Measurements from ENCODE around the gene MEGF11. TPM values are rescaled to one million over a fixed set of nuclear protein-coding genes. Genes with fewer than 3 reads are reported as not detected.

MEGF11 gene
- total RNA-seq, 5 donors from 2014 or later (not counting 1 experiment from before 2014, with no cell fraction given), result 0.20 TPM; not detected in 4

- Histone ChIP-seq H3K4me3 (ENCODE audit: control insufficient read depth in 1 of 2, extremely low read depth in 1 of 2, low read length in 1 of 2) (no peak overlapping the region), H3K27ac (ENCODE audit: low read length) (no peak overlapping the region), H3K27me3 (replicated peaks in 1 of 2; ENCODE audit: control insufficient read depth in 2 of 2, extremely low read depth in 1 of 2, insufficient read depth in 2 of 2, low read length in 1 of 2) (peaks cover 0 to 51% of the 10 kb centered on the region in 2 experiments), H3K36me3 (ENCODE audit: control insufficient read depth in 2 of 2, extremely low read depth in 1 of 2, insufficient read depth in 1 of 2, low read length in 1 of 2) (no peaks in the 10 kb centered on the region), H3K4me1 (ENCODE audit: control insufficient read depth in 1 of 2, extremely low read depth in 1 of 2, insufficient read depth in 2 of 2, low read length in 2 of 2) (no peaks in the 10 kb centered on the region), H3K9me3 (no peaks in the 10 kb centered on the region)
- H3K4me1 Mint-ChIP-seq, result no peaks in the 10 kb centered on the region
- POLR2A ChIA-PET, result interaction anchor here in 1 of 2 donors (0.6 kb wide), 1 partner anchor 188 kb away, joined by 3 read pairs; no protein-coding TSS in a partner anchor
- H3K27ac Mint-ChIP-seq, result no peak overlapping the region
- H3K36me3 Mint-ChIP-seq, result no peaks in the 10 kb centered on the region
- no peak for ATAC-seq (replicated peaks in 1 of 4)
- 64% methylated on average over 5 of the region's 10 CpGs for WGBS (ENCODE audit: insufficient coverage)
- CTCF ChIA-PET, result no interaction called here
- peaks cover 24 to 54% of the 10 kb centered on the region in 2 donors for H3K27me3 Mint-ChIP-seq
- no peak for DNase-seq
- no peaks in the 10 kb centered on the region for H3K9me3 Mint-ChIP-seq
- no peak overlapping the region for H3K4me3 Mint-ChIP-seq
Observed at GRCh38 chr15:65991721-65992483, 261.6 kb downstream of the MEGF11 start.

DNA sequence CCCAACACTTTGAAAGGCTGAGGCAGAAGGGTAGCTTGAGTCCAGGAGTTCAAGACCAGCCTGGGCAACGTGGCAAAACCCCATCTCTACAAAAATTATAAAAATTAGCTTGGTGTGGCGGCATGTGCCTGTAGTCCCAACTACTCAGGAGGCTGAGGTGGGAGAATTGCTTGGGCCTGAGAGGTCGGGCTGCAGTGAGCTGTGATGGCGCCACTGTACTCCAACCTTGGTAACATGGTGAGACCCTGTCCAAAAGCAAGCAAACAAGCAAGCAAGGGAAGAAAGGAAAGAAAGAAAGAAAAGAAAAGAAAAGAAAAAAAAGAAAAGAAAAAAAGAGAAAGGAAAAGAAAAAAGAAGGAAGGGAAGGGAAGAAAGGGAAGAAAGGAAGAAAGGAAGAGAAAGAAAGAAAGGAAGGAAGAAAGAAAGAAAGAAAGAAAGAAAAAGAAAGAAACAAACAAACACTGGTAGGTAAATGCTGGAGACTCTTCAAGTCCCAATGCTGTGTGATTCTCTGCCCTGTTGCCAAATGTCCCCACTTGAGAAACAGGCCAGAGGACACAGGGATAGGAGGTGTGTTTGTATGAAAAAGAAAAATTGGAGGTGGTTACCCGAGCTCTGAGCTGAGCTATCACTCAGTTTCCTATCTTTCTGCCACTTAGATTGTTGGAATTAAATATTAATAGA, 263.1 kb downstream of the MEGF11 start:
- no peaks in the 10 kb centered on the region for H3K36me3 ChIP-seq (ENCODE audit: control insufficient read depth in 2 of 2, extremely low read depth in 1 of 2, insufficient read depth in 1 of 2, low read length in 1 of 2)
- no peaks in the 10 kb centered on the region for H3K4me1 ChIP-seq (ENCODE audit: control insufficient read depth in 1 of 2, extremely low read depth in 1 of 2, insufficient read depth in 2 of 2, low read length in 2 of 2)
- DNase-seq (no peak), ATAC-seq (replicated peaks in 1 of 4) (no peak)
- Mint-ChIP-seq H3K27ac (no peak overlapping the region), H3K4me1 (no peaks in the 10 kb centered on the region), H3K36me3 (no peaks in the 10 kb centered on the region), H3K9me3 (no peaks in the 10 kb centered on the region), H3K4me3 (no peak overlapping the region), H3K27me3 (peaks cover 27 to 61% of the 10 kb centered on the region in 2 donors)
- WGBS (ENCODE audit: insufficient coverage), result 89% methylated on average over 2 of the region's 5 CpGs
- H3K27ac ChIP-seq (ENCODE audit: low read length), result no peak overlapping the region
- H3K4me3 ChIP-seq (ENCODE audit: control insufficient read depth in 1 of 2, extremely low read depth in 1 of 2, low read length in 1 of 2), result no peak overlapping the region
- POLR2A ChIA-PET, result no interaction called here
- peaks cover under 1 to 45% of the 10 kb centered on the region in 2 experiments for H3K27me3 ChIP-seq (replicated peaks in 1 of 2; ENCODE audit: control insufficient read depth in 2 of 2, extremely low read depth in 1 of 2, insufficient read depth in 2 of 2, low read length in 1 of 2)
- no peaks in the 10 kb centered on the region for H3K9me3 ChIP-seq
- CTCF ChIA-PET, result no interaction called here

- Mint-ChIP-seq H3K4me3 (no peak overlapping the region), H3K36me3 (no peaks in the 10 kb centered on the region), H3K9me3 (no peaks in the 10 kb centered on the region), H3K27me3 (peaks cover 31 to 56% of the 10 kb centered on the region in 2 donors), H3K27ac (no peak overlapping the region), H3K4me1 (peaks cover 8 to 9% (median 9%) of the 10 kb centered on the region in 3 donors)
- ChIA-PET CTCF (no interaction called here), POLR2A (no interaction called here)
- Histone ChIP-seq H3K36me3 (ENCODE audit: control insufficient read depth in 2 of 2, extremely low read depth in 1 of 2, insufficient read depth in 1 of 2, low read length in 1 of 2) (no peaks in the 10 kb centered on the region), H3K4me3 (ENCODE audit: control insufficient read depth in 1 of 2, extremely low read depth in 1 of 2, low read length in 1 of 2) (no peak overlapping the region), H3K4me1 (ENCODE audit: control insufficient read depth in 1 of 2, extremely low read depth in 1 of 2, insufficient read depth in 2 of 2, low read length in 2 of 2) (peaks cover 0 to 7% of the 10 kb centered on the region in 2 experiments), H3K27me3 (replicated peaks in 1 of 2; ENCODE audit: control insufficient read depth in 2 of 2, extremely low read depth in 1 of 2, insufficient read depth in 2 of 2, low read length in 1 of 2) (peaks cover 2 to 50% of the 10 kb centered on the region in 2 experiments), H3K27ac (ENCODE audit: low read length) (no peak overlapping the region), H3K9me3 (no peaks in the 10 kb centered on the region)
- ATAC-seq (replicated peaks in 1 of 4) (no peak), DNase-seq (no peak)
- WGBS (ENCODE audit: insufficient coverage), result no CpG with 5 or more reads among the region's 5 CpGs
Observed at GRCh38 chr15:65987100-65987499, 266.4 kb downstream of the MEGF11 start.

DNA sequence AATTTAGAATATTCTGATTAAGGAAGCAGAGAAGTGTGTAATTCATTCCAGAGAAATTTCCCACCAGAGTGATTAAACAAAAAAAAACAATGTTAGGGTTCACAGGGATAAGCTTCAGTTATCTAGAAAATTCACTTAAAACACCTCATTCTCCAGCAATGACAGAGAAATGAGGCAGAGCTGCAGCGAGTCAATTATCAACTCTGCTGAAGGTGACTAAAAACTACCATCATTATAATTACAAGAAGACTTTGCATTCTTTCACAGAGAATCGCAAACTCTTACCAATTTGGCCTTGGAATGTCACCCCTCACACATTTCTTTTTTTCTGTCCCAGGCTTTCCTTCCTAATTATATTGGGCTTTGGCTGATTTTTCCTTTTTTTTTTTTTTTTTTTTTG, 267.1 kb downstream of the MEGF11 start:
- Histone ChIP-seq H3K9me3 (no peaks in the 10 kb centered on the region), H3K27ac (ENCODE audit: low read length) (no peak overlapping the region), H3K4me1 (ENCODE audit: control insufficient read depth in 1 of 2, extremely low read depth in 1 of 2, insufficient read depth in 2 of 2, low read length in 2 of 2) (peaks cover 0 to 11% of the 10 kb centered on the region in 2 experiments), H3K36me3 (ENCODE audit: control insufficient read depth in 2 of 2, extremely low read depth in 1 of 2, insufficient read depth in 1 of 2, low read length in 1 of 2) (no peaks in the 10 kb centered on the region), H3K27me3 (replicated peaks in 1 of 2; ENCODE audit: control insufficient read depth in 2 of 2, extremely low read depth in 1 of 2, insufficient read depth in 2 of 2, low read length in 1 of 2) (peaks cover 2 to 54% of the 10 kb centered on the region in 2 experiments), H3K4me3 (ENCODE audit: control insufficient read depth in 1 of 2, extremely low read depth in 1 of 2, low read length in 1 of 2) (no peak overlapping the region)
- no peaks in the 10 kb centered on the region for H3K9me3 Mint-ChIP-seq
- no peak overlapping the region for H3K4me3 Mint-ChIP-seq
- no peak for DNase-seq
- ATAC-seq (replicated peaks in 1 of 4), result no peak
- POLR2A ChIA-PET, result no interaction called here
- no peak overlapping the region for H3K27ac Mint-ChIP-seq
- peaks cover 8 to 9% (median 9%) of the 10 kb centered on the region in 3 donors for H3K4me1 Mint-ChIP-seq
- no peaks in the 10 kb centered on the region for H3K36me3 Mint-ChIP-seq
- WGBS (ENCODE audit: insufficient coverage), result 42% methylated on average over 2 of the region's 2 CpGs
- peaks cover 30 to 52% of the 10 kb centered on the region in 2 donors for H3K27me3 Mint-ChIP-seq
- CTCF ChIA-PET, result no interaction called here

DNA sequence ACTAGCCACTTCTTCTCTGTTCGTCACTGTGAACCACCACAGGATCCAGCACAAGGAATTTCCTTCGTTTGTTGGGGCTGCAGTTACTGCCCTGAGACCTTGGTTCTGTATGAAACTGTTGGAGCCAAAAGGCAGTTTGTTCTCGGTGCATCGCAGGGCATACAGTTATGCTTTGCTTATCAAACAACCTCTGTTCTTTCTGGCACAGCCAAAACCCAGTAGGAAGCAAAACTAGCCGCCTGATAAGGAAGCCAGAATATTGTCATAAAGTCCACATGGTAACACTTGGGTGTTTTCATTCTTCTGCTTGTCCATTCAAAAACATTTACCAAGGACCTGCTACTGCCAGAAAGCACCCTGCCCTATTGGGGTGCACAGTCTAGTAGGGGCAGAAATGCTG, 268.2 kb downstream of the MEGF11 start:
- ATAC-seq (replicated peaks in 1 of 4) (no peak), DNase-seq (no peak)
- Histone ChIP-seq H3K9me3 (no peaks in the 10 kb centered on the region), H3K36me3 (ENCODE audit: control insufficient read depth in 2 of 2, extremely low read depth in 1 of 2, insufficient read depth in 1 of 2, low read length in 1 of 2) (no peaks in the 10 kb centered on the region), H3K4me3 (ENCODE audit: control insufficient read depth in 1 of 2, extremely low read depth in 1 of 2, low read length in 1 of 2) (no peak overlapping the region), H3K4me1 (ENCODE audit: control insufficient read depth in 1 of 2, extremely low read depth in 1 of 2, insufficient read depth in 2 of 2, low read length in 2 of 2) (peaks cover 0 to 11% of the 10 kb centered on the region in 2 experiments), H3K27me3 (replicated peaks in 1 of 2; ENCODE audit: control insufficient read depth in 2 of 2, extremely low read depth in 1 of 2, insufficient read depth in 2 of 2, low read length in 1 of 2) (peaks cover 2 to 54% of the 10 kb centered on the region in 2 experiments), H3K27ac (ENCODE audit: low read length) (no peak overlapping the region)
- no peak overlapping the region for H3K4me3 Mint-ChIP-seq
- POLR2A ChIA-PET, result no interaction called here
- H3K4me1 Mint-ChIP-seq, result peaks cover 8 to 11% (median 9%) of the 10 kb centered on the region in 3 donors
- WGBS (ENCODE audit: insufficient coverage), result 54% methylated on average over 5 of the region's 5 CpGs
- H3K9me3 Mint-ChIP-seq, result no peaks in the 10 kb centered on the region
- H3K27ac Mint-ChIP-seq, result no peak overlapping the region
- H3K36me3 Mint-ChIP-seq, result no peaks in the 10 kb centered on the region
- CTCF ChIA-PET, result no interaction called here
- peaks cover 30 to 53% of the 10 kb centered on the region in 2 donors for H3K27me3 Mint-ChIP-seq

- Histone ChIP-seq H3K9me3 (no peaks in the 10 kb centered on the region), H3K4me3 (ENCODE audit: control insufficient read depth in 1 of 2, extremely low read depth in 1 of 2, low read length in 1 of 2) (peak overlapping the region; percentile 24 to 35), H3K4me1 (ENCODE audit: control insufficient read depth in 1 of 2, extremely low read depth in 1 of 2, insufficient read depth in 2 of 2, low read length in 2 of 2) (peaks cover 0 to 11% of the 10 kb centered on the region in 2 experiments), H3K27ac (ENCODE audit: low read length) (no peak overlapping the region), H3K27me3 (replicated peaks in 1 of 2; ENCODE audit: control insufficient read depth in 2 of 2, extremely low read depth in 1 of 2, insufficient read depth in 2 of 2, low read length in 1 of 2) (peaks cover 2 to 48% of the 10 kb centered on the region in 2 experiments), H3K36me3 (ENCODE audit: control insufficient read depth in 2 of 2, extremely low read depth in 1 of 2, insufficient read depth in 1 of 2, low read length in 1 of 2) (no peaks in the 10 kb centered on the region)
- H3K36me3 Mint-ChIP-seq, result no peaks in the 10 kb centered on the region
- H3K4me1 Mint-ChIP-seq, result peaks cover 8 to 11% (median 9%) of the 10 kb centered on the region in 3 donors
- H3K27me3 Mint-ChIP-seq, result peaks cover 23 to 43% of the 10 kb centered on the region in 2 donors
- POLR2A ChIA-PET, result no interaction called here
- CTCF ChIA-PET, result no interaction called here
- DNase-seq (no peak), ATAC-seq (replicated peaks in 1 of 4) (peak in 2 of 4 experiments; percentile 3)
- peak overlapping the region; percentile 61 to 74 (median 63) for H3K4me3 Mint-ChIP-seq
- H3K9me3 Mint-ChIP-seq, result no peaks in the 10 kb centered on the region
- H3K27ac Mint-ChIP-seq, result no peak overlapping the region
- WGBS (ENCODE audit: insufficient coverage), result 32% methylated on average over 8 of the region's 9 CpGs
Observed at GRCh38 chr15:65982627-65983322, 270.8 kb downstream of the MEGF11 start.

Measured in T-cell (primary cell).